H1 (cell line): ENCODE results near the gene ARHGAP25. TPM values are rescaled to one million over a fixed set of nuclear protein-coding genes. Genes with fewer than 3 reads are reported as not detected.

Source experiments
- CTCF ChIA-PET: fragments of 300-600 bp; sonication (Branson Sonifier 250); formaldehyde crosslinking; loops from one replicate; lab custom pipeline; 2021; ENCODE audit not compliant: partially characterized antibody; lab: Charles Lee
- POLR2A ChIA-PET: fragments of 300-600 bp; sonication (Branson Sonifier 250); formaldehyde crosslinking; loops from one replicate; lab custom pipeline; 2021; ENCODE audit warnings: inconsistent platforms; ENCODE audit not compliant: partially characterized antibody; lab: Charles Lee
- DNase-seq, 2 experiments: peaks; one replicate each; pipeline versions ENCODE4 v3.0.0 to v3.0.0-alpha.2; 2010 to 2022; ENCODE audit warnings: low spot score in 2 of 2, low read depth in 1 of 2, mixed read lengths in 1 of 2
- FAIRE-seq: peaks from 2 replicates; lab custom pipeline; 2011; peaks lifted over from hg19 to GRCh38; lab: Jason Lieb, UNC
- H2AFZ ChIP-seq: 2 replicates; pipeline ENCODE4 v1.8.1; 2012; ENCODE audit warnings: low read length, inconsistent platforms
- H2AK5ac ChIP-seq: 2 replicates; pipeline ENCODE4 v1.6.1; 2013; ENCODE audit warnings: low read depth, low read length
- H2BK120ac ChIP-seq: replicated peaks from 2 replicates; pipeline ENCODE3; 2013; ENCODE audit warnings: low read depth, low read length, inconsistent platforms
- H2BK12ac ChIP-seq: 2 replicates; pipeline ENCODE4 v1.6.1; 2013; ENCODE audit warnings: low read depth, low read length
- H2BK15ac ChIP-seq: 2 replicates; pipeline ENCODE4 v1.6.1; 2013; ENCODE audit warnings: low read length
- H2BK20ac ChIP-seq: 2 replicates; pipeline ENCODE4 v1.6.1; 2013; ENCODE audit warnings: low read length
- H2BK5ac ChIP-seq: 2 replicates; pipeline ENCODE4 v1.6.1; 2013; ENCODE audit warnings: low read depth, low read length
- H3K14ac ChIP-seq: 2 replicates; pipeline ENCODE4 v1.6.1; 2013; ENCODE audit warnings: inconsistent platforms; ENCODE audit not compliant: insufficient read length
- H3K18ac ChIP-seq: 2 replicates; pipeline ENCODE4 v1.6.1; 2013; ENCODE audit warnings: low read length; ENCODE audit errors: extremely low read depth
- H3K23ac ChIP-seq: 2 replicates; pipeline ENCODE4 v1.6.1; 2013; ENCODE audit warnings: inconsistent platforms; ENCODE audit not compliant: insufficient read length
- H3K23me2 ChIP-seq: 2 replicates; pipeline ENCODE4 v1.6.1; 2013; ENCODE audit warnings: low read depth, low read length
- H3K27ac ChIP-seq: 2 replicates; pipeline ENCODE4 v1.6.1; 2011; ENCODE audit warnings: low read depth, low read length, inconsistent platforms
- H3K27me3 ChIP-seq, 4 experiments: replicated peaks in 1 of 4; 1 replicate in 1 of 4; 2 replicates in 3 of 4; pipeline versions ENCODE4 v1.6.1 to v1.8.1; 2011 to 2013; ENCODE audit warnings: low read length in 3 of 4, mild to moderate bottlenecking in 3 of 4, inconsistent platforms in 2 of 4, mixed read lengths in 2 of 4, moderate library complexity in 1 of 4; ENCODE audit not compliant: control insufficient read depth in 3 of 4, insufficient read depth in 3 of 4; ENCODE audit errors: extremely low read depth in 1 of 4
- H3K36me3 ChIP-seq, 4 experiments: 2 replicates each; pipeline versions ENCODE4 v1.6.1 to v1.8.1; 2011 to 2013; ENCODE audit warnings: mild to moderate bottlenecking in 4 of 4, low read length in 3 of 4, moderate library complexity in 2 of 4, control low read depth in 1 of 4, inconsistent platforms in 1 of 4; ENCODE audit not compliant: insufficient read depth in 4 of 4, control insufficient read depth in 2 of 4
- H3K4ac ChIP-seq: replicated peaks from 2 replicates; pipeline ENCODE3; 2013; ENCODE audit warnings: low read length, low read depth, mixed read lengths, inconsistent platforms; ENCODE audit not compliant: insufficient read length
- H3K4me1 ChIP-seq, 4 experiments: replicated peaks in 1 of 4; 1 replicate in 1 of 4; 2 replicates in 3 of 4; pipeline versions ENCODE4 v1.6.1 to v1.8.1; 2011 to 2013; ENCODE audit warnings: low read length in 3 of 4, inconsistent platforms in 2 of 4, mixed read lengths in 1 of 4; ENCODE audit not compliant: insufficient read depth in 4 of 4, control insufficient read depth in 3 of 4
- H3K4me2 ChIP-seq, 2 experiments: 2 replicates each; pipeline versions ENCODE4 v1.6.1 to v1.8.1; 2011 to 2013; ENCODE audit warnings: low read depth in 2 of 2, low read length in 2 of 2, control low read depth in 1 of 2, inconsistent platforms in 1 of 2, mild to moderate bottlenecking in 1 of 2; ENCODE audit not compliant: insufficient read depth in 1 of 2
- H3K4me3 ChIP-seq, 4 experiments: fragments of 200-600, 300-600 bp in 1 of 4; sonication (generic), shearing (Covaris generic), sonication (Bioruptor Twin) in 1 of 4; 2 replicates each; pipeline versions ENCODE4 v1.5.1 to v1.8.1; 2011 to 2016; ENCODE audit warnings: low read length in 4 of 4, low read depth in 3 of 4, control low read depth in 2 of 4, inconsistent platforms in 2 of 4, mild to moderate bottlenecking in 2 of 4, mixed read lengths in 1 of 4, moderate library complexity in 1 of 4; ENCODE audit not compliant: insufficient read depth in 2 of 4; ENCODE audit errors: extremely low read depth in 1 of 4
- H3K56ac ChIP-seq: replicated peaks from 2 replicates; pipeline ENCODE3; 2013; ENCODE audit warnings: low read depth, mild to moderate bottlenecking, mixed read lengths, low read length, inconsistent platforms; ENCODE audit not compliant: insufficient read length
- H3K79me1 ChIP-seq: 2 replicates; pipeline ENCODE4 v1.6.1; 2013; ENCODE audit warnings: low read depth, low read length, control low read depth
- H3K79me2 ChIP-seq, 2 experiments: 2 replicates each; pipeline versions ENCODE4 v1.6.1 to v1.8.1; 2012 to 2013; ENCODE audit warnings: low read length in 2 of 2, mild to moderate bottlenecking in 2 of 2, inconsistent platforms in 1 of 2; ENCODE audit not compliant: insufficient read depth in 2 of 2, control insufficient read depth in 1 of 2
- H3K9ac ChIP-seq, 4 experiments: replicated peaks in 1 of 4; 1 replicate in 1 of 4; 2 replicates in 3 of 4; pipeline versions ENCODE4 v1.6.1 to v1.8.1; 2011 to 2013; ENCODE audit warnings: low read depth in 3 of 4, low read length in 3 of 4, control low read depth in 2 of 4, mild to moderate bottlenecking in 2 of 4, moderate library complexity in 2 of 4, inconsistent platforms in 1 of 4; ENCODE audit errors: extremely low read depth in 1 of 4
- H3K9me3 ChIP-seq, 2 experiments: 2 replicates each; pipeline versions ENCODE4 v1.6.1 to v1.8.1; 2012 to 2013; ENCODE audit warnings: mild to moderate bottlenecking in 2 of 2, moderate library complexity in 2 of 2, control low read depth in 1 of 2, inconsistent platforms in 1 of 2, low read depth in 1 of 2, low read length in 1 of 2, mixed read lengths in 1 of 2; ENCODE audit not compliant: insufficient read depth in 2 of 2
- H4K20me1 ChIP-seq, 2 experiments: replicated peaks in 1 of 2; 2 replicates each; pipeline versions ENCODE3 to v1.8.1; 2011 to 2013; ENCODE audit warnings: inconsistent platforms in 2 of 2, low read length in 2 of 2, mild to moderate bottlenecking in 1 of 2; ENCODE audit not compliant: insufficient read depth in 2 of 2, control insufficient read depth in 1 of 2
- H4K5ac ChIP-seq: 2 replicates; pipeline ENCODE4 v1.6.1; 2013; ENCODE audit warnings: low read length, low read depth, mixed read lengths, inconsistent platforms; ENCODE audit not compliant: insufficient read length
- H4K8ac ChIP-seq: 2 replicates; pipeline ENCODE4 v1.8.0; 2013; ENCODE audit warnings: mild to moderate bottlenecking, moderate library complexity, low read length, inconsistent platforms; ENCODE audit not compliant: insufficient read depth; ENCODE audit errors: extremely low read depth
- H4K91ac ChIP-seq: replicated peaks from 2 replicates; pipeline ENCODE3; 2013; ENCODE audit warnings: low read length, mixed read lengths, inconsistent platforms; ENCODE audit not compliant: insufficient read length
- EZH2 ChIP-seq: fragments of 200-600 bp; sonication (generic); IDR thresholded peaks from 2 replicates; pipeline ENCODE4 v1.7.1; 2012; ENCODE audit warnings: low read depth, mild to moderate bottlenecking, moderate library complexity, low read length, inconsistent platforms; ENCODE audit not compliant: severe bottlenecking
- FOSL1 ChIP-seq: IDR thresholded peaks from 2 replicates; pipeline ENCODE4 v1.6.1; 2011; ENCODE audit warnings: mild to moderate bottlenecking, low read depth, low read length, moderate library complexity; ENCODE audit not compliant: insufficient read depth
- HDAC6 ChIP-seq: IDR thresholded peaks from one replicate; pipeline ENCODE4 v1.7.1; 2012; ENCODE audit warnings: low read depth, mild to moderate bottlenecking, inconsistent platforms, low read length, moderate library complexity
- ZNF274 ChIP-seq: IDR thresholded peaks from 2 replicates; pipeline ENCODE4 v1.7.0; 2012; ENCODE audit warnings: low read length, borderline replicate concordance; ENCODE audit errors: extremely low read depth
- polyA plus RNA-seq, 7 experiments: library from polyadenylated mRNA; depleted of rRNA in 3 of 7; stranded (reverse) in 5 of 7; unstranded in 2 of 7; fragments of >200 nt in 5 of 7; fragments of 200-250 nt in 2 of 7; gene quantifications; 1 replicate in 5 of 7; 2 replicates in 1 of 7; 4 replicates in 1 of 7; pipeline versions ENCODE4 v1.2.1 to v1.2.3, GENCODE V29; 2011 to 2013; ENCODE audit warnings: missing spikeins in 2 of 7, mixed read lengths in 2 of 7
- total RNA-seq: library from RNA; stranded (reverse); fragmentation: NEBNext Ultra II Directional; extraction: Animal tissue kit (Norgen Biotek cat#: 25700); gene quantifications from 2 replicates; pipeline ENCODE4 v1.2.1, GENCODE V29; 2021

The ARHGAP25 gene
- total and polyA plus RNA-seq, 2 of the 8 experiments (the other 6 are each of a cell fraction or from before 2014, with no cell fraction given): 1.00 to 1.2 TPM

- Histone ChIP-seq H2AFZ (no peak overlapping the region), H3K23me2 (no peaks in the 10 kb centered on the region; the same call in 1 of the 2 replicates), H3K79me2 (no peaks in the 10 kb centered on the region), H3K14ac (no peak overlapping the region), H2BK20ac (no peak overlapping the region), H3K56ac (no peak overlapping the region), H2AK5ac (no peak overlapping the region), H3K9ac (no peak overlapping the region), H3K18ac (no peak overlapping the region), H3K27ac (no peak overlapping the region), H3K4me1 (no peaks in the 10 kb centered on the region), H4K5ac (no peak overlapping the region), H3K23ac (no peak overlapping the region), H3K27me3 (no peaks in the 10 kb centered on the region; a peak in 1 of 7 replicates), H4K91ac (no peak overlapping the region), H3K36me3 (no peaks in the 10 kb centered on the region), H3K79me1 (no peaks in the 10 kb centered on the region), H3K4ac (no peak overlapping the region), H2BK120ac (no peak overlapping the region), H2BK5ac (no peak overlapping the region), H2BK15ac (no peak overlapping the region), H2BK12ac (no peak overlapping the region), H3K4me3 (no peak overlapping the region), H4K8ac (no peak overlapping the region), H3K9me3 (no peaks in the 10 kb centered on the region), H3K4me2 (no peak overlapping the region), H4K20me1 (no peaks in the 10 kb centered on the region)
- CTCF ChIA-PET: interaction anchor here (0.6 to 13.2 kb wide), 8 partner anchors 7 to 373 kb away, joined by 3 to 113 read pairs (median 4); no protein-coding TSS in a partner anchor
- DNase-seq (no peak), FAIRE-seq (no peak)
- TF ChIP-seq EZH2: no peak
- no peak for TF ChIP-seq HDAC6
- TF ChIP-seq ZNF274: no peak
- TF ChIP-seq FOSL1: no peak
- POLR2A ChIA-PET: no interaction called here
Measured at GRCh38 chr2:68847751-68848150, 113.1 kb downstream of the ARHGAP25 start.
